ENCODE results near the gene DEPDC1B.

DNA sequence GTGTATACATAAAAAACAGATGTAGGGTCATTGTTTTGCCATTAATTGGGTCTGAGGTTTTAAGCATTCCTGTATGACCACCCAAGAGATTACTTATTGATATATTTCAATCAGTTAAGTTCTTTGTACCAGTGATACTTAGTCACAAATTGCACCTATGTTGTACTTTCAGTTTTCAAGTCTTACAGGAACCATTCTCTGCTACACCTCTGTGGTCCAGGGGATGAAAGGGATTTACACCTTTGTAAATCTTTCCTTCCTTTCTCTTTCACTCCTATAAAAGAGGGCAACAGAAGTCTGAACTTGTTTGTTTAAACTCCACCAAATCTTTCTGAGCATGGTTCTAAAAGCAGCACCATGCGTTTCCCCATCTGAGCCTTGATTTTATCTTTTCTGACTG is 86.1 kb downstream of the DEPDC1B start:
- TF ChIP-seq CTCF (IDR thresholded peaks at IDR 0.05) (no peak), POLR2A (IDR thresholded peaks at IDR 0.05) (no peak)

Data from testis (tissue), 2 donors.